NT2/D1 (cell line): Measurements from ENCODE around the gene TGFBR3.

Experiments
- SUZ12 ChIP-seq: IDR thresholded peaks from 2 replicates; pipeline ENCODE4 v1.6.1; 2011; ENCODE audit not compliant: insufficient read length, insufficient read depth; ENCODE audit errors: extremely low read depth
- ZNF274 ChIP-seq: IDR thresholded peaks from 2 replicates; pipeline ENCODE4 v1.6.1; 2011; ENCODE audit warnings: mild to moderate bottlenecking, low read depth, low read length

- TF ChIP-seq ZNF274 (no peak), SUZ12 (no peak)
Observed at GRCh38 chr1:91900562-91900961, 14.6 kb upstream of the TGFBR3 start.
